Activated gamma-delta T cell treated with Interleukin-2 at 50 U/mL for 16 hours (primary cell): ENCODE measurements around the gene PRKG2.

ENCODE experiments used
- DNase-seq: peaks from one replicate; pipeline ENCODE4 v3.0.0-alpha.2; 2020

Gene PRKG2

DNA sequence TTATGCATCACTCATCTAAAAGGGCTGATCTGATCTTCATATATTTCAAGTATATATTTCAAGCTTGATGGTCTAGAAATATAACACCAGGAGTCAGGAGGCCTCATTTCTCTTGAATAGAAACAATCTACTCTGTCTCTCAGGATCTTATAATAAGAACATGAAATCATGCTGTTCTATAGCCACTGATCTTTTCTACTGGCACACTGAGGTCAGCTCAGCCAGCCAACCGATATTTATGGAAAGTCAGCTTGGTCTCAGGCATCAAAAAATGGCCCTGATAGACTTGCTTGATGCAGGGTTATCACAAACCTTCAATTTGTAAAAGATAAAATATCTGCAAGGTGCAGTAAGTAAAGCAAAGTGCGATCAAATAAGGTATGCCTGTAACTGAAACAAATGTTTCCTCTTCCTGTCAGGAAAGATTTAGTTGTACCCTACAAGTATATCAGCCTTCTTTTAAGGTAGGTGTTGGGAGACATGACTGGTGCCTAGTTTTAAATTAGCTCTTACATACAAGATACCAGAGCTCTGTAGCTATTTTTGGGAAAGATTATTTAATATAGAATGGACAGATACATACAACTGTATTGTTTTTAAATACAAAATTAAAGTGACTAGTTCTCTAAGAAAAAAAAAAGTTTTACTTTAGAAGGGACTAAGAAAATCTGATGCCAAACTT lies 121.2 kb downstream of the PRKG2 start:
- DNase-seq = no peak

- no peak for DNase-seq
Observed at GRCh38 chr4:81085979-81086378, 129.0 kb downstream of the PRKG2 start.

DNA sequence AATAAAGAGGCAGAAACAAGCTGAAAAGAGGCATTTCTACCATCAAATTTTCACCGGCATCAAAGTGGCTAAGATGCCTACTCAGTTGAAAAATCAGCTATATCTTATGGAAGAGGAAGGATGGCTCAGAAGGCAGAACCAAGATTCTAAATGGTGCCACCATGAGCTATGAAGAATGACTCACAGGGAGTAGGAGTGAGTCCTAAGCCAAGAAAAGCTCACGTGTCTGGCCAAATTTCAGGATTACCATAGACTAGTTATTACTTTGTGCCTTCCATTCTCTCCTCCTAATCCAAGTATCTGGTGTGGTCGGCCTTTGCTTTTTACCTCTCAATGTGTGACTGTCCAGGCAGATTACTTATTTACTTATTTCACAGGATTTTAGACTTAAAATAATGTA lies 129.7 kb downstream of the PRKG2 start:
- DNase-seq = no peak

GRCh38 chr4:81084634-81085033 lies 130.4 kb downstream of the PRKG2 start:
- DNase-seq = no peak

- DNase-seq = no peak
Observed at GRCh38 chr4:81084029-81084428, 131.0 kb downstream of the PRKG2 start.

- DNase-seq = no peak
Observed at GRCh38 chr4:81081156-81081555, 133.9 kb downstream of the PRKG2 start.

DNA sequence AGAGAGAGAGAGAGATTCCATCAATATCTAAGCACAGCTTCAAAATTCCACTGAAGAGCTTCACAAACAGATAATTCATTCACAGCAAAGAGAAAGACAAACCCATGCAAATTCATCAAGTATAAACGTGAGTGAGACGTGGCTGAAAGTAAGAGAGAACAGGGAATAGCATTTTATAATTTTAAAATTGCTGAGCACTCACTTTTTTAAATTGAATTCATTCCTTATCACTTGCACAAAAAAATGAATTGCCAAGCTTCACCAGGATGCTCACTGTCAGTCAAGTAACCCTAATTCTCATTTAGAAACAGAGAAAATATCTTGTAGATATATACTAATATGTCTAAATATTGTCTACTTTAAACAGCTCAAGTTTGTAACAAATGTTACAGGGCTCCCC lies 144.0 kb downstream of the PRKG2 start:
- no peak for DNase-seq

DNA sequence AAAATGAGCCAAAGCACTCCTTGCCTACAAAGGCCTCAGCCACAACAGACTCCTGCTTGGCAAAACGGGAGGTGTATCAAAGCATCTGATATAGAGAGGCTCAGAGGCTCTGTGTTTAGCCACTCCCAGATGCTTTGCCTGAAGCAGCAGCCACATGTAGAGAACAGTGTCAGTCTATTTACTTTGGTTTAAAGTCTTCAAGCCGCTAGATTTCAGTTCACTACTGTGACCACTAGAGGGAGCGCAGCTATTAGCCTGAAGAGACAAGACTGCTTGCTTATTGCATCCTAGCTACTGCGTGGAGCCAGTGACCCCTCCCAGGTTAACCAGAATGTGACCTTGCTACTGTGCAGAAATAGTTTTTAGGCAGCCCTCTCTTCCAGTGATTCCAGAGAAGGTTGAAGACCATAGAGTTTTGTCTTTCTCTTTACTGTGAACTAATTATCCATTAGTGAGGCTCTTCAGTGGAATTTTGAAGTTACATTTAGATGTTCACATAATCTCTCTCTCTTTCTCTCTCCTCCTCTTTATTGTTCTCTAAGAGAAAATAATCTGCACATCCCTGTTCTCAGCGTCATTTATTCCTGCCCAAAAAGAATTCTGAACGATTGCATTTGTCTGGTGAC lies 145.2 kb downstream of the PRKG2 start:
- peak; percentile 49 for DNase-seq

DNA sequence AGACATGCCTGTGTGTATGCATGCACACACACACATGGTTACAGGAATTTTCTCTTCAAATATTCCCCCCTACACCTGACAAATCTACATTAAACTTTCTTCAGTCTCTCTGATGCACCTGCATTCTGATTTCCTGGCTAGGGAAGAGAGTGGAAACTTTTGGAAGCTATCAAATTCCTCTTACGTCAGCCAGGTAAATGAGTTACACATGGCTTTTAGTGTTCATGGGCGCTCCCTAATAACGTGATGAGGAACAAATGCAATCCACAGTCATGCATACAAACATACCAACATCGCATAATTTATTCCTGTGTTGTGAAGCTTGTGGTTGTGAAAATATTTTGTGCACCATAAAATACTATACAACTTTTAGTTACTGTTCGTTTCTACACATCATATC lies 149.6 kb downstream of the PRKG2 start:
- DNase-seq = no peak

- no peak for DNase-seq
Observed at GRCh38 chr4:81062001-81062400, 153.0 kb downstream of the PRKG2 start.

- no peak for DNase-seq
Observed at GRCh38 chr4:81061344-81061730, 153.7 kb downstream of the PRKG2 start.

DNA sequence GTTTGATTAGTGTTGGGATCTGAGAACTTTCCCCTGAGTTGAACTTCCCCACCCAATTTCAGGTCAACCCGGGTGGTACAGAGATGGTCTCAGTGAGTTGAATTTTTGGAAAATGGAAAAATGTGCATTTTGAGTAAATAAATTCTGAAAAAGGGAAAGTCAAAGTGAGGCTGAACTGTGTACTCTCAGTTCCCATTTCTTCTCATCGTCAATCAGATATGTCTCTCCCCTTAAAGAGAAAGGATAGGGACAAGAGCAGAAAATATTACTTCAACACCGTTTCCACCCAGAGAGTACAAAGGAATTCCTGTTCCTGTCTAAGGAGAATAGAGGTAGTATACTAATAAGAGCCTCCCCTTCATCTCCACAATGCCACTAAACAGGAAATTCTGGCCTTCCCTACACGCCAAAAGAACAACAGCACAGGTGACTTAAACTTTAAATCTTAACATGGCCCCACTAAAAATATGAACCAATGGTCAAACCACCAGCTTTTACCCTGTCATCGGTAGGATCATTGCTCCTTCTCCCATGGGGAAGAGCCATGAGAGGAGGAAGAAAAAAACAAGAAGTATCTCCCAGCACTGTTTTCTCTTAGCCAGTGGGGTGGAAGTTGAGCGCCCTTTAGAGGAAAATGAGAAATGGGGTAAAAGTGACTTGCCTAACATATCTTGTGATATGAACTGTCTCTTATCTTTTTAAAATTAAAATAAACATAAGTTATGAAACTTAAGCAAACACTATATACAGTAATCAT lies 154.3 kb downstream of the PRKG2 start:
- no peak for DNase-seq

DNA sequence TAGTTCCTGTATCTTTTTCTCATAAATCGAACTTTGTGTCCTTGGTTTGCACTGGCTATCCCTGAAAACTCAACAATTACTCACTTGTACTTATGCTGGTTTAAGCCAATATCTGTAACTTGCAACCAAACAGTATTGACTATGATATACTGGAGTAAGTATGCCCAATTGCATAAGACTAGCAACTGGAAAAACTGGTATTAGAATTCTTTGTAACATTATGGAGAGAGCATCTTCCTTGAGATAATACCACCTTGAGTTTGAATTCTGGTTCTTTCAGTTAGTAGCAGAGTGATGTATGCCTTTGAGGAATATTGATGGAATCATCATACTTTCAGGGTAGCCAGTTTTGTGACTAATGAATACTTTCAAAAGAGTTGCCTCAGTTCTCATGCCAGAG lies 156.4 kb downstream of the PRKG2 start:
- no peak for DNase-seq

GRCh38 chr4:81052119-81053068 lies 162.6 kb downstream of the PRKG2 start:
- DNase-seq = peak; percentile 25

GRCh38 chr4:81049907-81050306 lies 165.1 kb downstream of the PRKG2 start:
- no peak for DNase-seq

DNA sequence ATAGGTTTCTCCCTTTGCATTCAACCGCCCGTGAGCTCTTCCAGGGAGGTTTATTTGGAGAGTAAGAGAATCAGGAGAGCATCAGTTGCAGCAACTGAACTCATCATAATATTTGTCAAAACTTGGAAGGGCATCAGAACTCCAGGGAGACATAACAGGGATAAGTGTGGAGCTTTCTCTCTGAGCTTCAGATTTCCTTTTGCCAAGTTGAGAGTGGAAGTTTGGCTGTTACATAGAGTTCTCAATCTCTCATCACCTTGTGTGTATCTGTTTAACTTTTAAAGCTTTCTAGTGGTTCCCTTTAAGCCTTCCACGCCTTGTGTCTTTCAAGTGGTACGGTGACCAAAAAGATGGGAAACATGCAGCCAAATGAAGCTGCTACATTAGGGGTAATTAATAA lies 165.7 kb downstream of the PRKG2 start:
- no peak for DNase-seq

GRCh38 chr4:81042578-81043365 lies 172.2 kb downstream of the PRKG2 start:
- no peak for DNase-seq

- no peak for DNase-seq
Observed at GRCh38 chr4:81040012-81040659, 174.9 kb downstream of the PRKG2 start.

GRCh38 chr4:81039351-81039972 lies 175.6 kb downstream of the PRKG2 start:
- no peak for DNase-seq

GRCh38 chr4:81038636-81039350 lies 176.2 kb downstream of the PRKG2 start:
- DNase-seq = no peak
